ENCODE results near the gene CYB561D2.

GRCh38 chr3:50382722-50383121, 32.1 kb downstream of the CYB561D2 start:
- TF ChIP-seq CTCF (IDR thresholded peaks at IDR 0.05) (no peak), POLR2A (IDR thresholded peaks at IDR 0.05) (no peak)

Data from vagina (tissue), 2 donors.